ENCODE data around the gene HOXB5.

Gene HOXB5

GRCh38 chr17:48567646-48568354 lies 25.8 kb downstream of the HOXB5 start:
- H3K27me3 ChIP-seq (ENCODE audit: low read depth, low read length): no peaks in the 10 kb centered on the region
- no peak overlapping the region for H3K27ac ChIP-seq (ENCODE audit: low read length)
- H3K4me3 ChIP-seq (ENCODE audit: low read length): no peak overlapping the region
- peaks cover 48% of the 10 kb centered on the region for H3K36me3 ChIP-seq (replicated peaks; ENCODE audit: low read depth, low read length)
- TF ChIP-seq EZH2phosphoT487 (IDR thresholded peaks at IDR 0.05; ENCODE audit: low read depth) (no peak), CTCF (IDR thresholded peaks at IDR 0.05; ENCODE audit: low read depth, low read length) (no peak)
- no peak overlapping the region for H3K9ac ChIP-seq (ENCODE audit: low read length)
- H4K20me1 ChIP-seq (ENCODE audit: insufficient read depth, low read length): peaks cover 4% of the 10 kb centered on the region; the same call in 1 of the 2 replicates
- H3K9me3 ChIP-seq (ENCODE audit: insufficient read depth, low read length): no peaks in the 10 kb centered on the region
- no peak overlapping the region for H3K4me2 ChIP-seq (ENCODE audit: low read length)
- H2AFZ ChIP-seq (ENCODE audit: low read depth, low read length): no peak overlapping the region
- peaks cover 48% of the 10 kb centered on the region for H3K79me2 ChIP-seq (ENCODE audit: low read length)
- H3K4me1 ChIP-seq (ENCODE audit: low read length): peaks cover 20% of the 10 kb centered on the region

- no peaks in the 10 kb centered on the region for H3K27me3 ChIP-seq (ENCODE audit: low read depth, low read length)
- H2AFZ ChIP-seq (ENCODE audit: low read depth, low read length): no peak overlapping the region
- no peak overlapping the region for H3K4me3 ChIP-seq (ENCODE audit: low read length)
- H3K4me1 ChIP-seq (ENCODE audit: low read length): peaks cover 26% of the 10 kb centered on the region
- peaks cover 4% of the 10 kb centered on the region; the same call in 1 of the 2 replicates for H4K20me1 ChIP-seq (ENCODE audit: insufficient read depth, low read length)
- H3K9me3 ChIP-seq (ENCODE audit: insufficient read depth, low read length): no peaks in the 10 kb centered on the region
- H3K4me2 ChIP-seq (ENCODE audit: low read length): no peak overlapping the region
- no peak overlapping the region for H3K9ac ChIP-seq (ENCODE audit: low read length)
- H3K79me2 ChIP-seq (ENCODE audit: low read length): peaks cover 54% of the 10 kb centered on the region
- TF ChIP-seq CTCF (IDR thresholded peaks at IDR 0.05; ENCODE audit: low read depth, low read length) (no peak), EZH2phosphoT487 (IDR thresholded peaks at IDR 0.05; ENCODE audit: low read depth) (no peak)
- peaks cover 44% of the 10 kb centered on the region for H3K36me3 ChIP-seq (replicated peaks; ENCODE audit: low read depth, low read length)
- no peak overlapping the region for H3K27ac ChIP-seq (ENCODE audit: low read length)
Observed at GRCh38 chr17:48567209-48567608, 26.4 kb downstream of the HOXB5 start.

GRCh38 chr17:48566717-48567116 lies 26.9 kb downstream of the HOXB5 start:
- TF ChIP-seq CTCF (IDR thresholded peaks at IDR 0.05; ENCODE audit: low read depth, low read length) (no peak), EZH2phosphoT487 (IDR thresholded peaks at IDR 0.05; ENCODE audit: low read depth) (no peak)
- H3K4me2 ChIP-seq (ENCODE audit: low read length): no peak overlapping the region
- no peaks in the 10 kb centered on the region for H3K9me3 ChIP-seq (ENCODE audit: insufficient read depth, low read length)
- no peak overlapping the region for H2AFZ ChIP-seq (ENCODE audit: low read depth, low read length)
- H4K20me1 ChIP-seq (ENCODE audit: insufficient read depth, low read length): peaks cover under 1% of the 10 kb centered on the region; the same call in 1 of the 2 replicates
- peaks cover 31% of the 10 kb centered on the region for H3K4me1 ChIP-seq (ENCODE audit: low read length)
- H3K79me2 ChIP-seq (ENCODE audit: low read length): peaks cover 55% of the 10 kb centered on the region
- H3K36me3 ChIP-seq (replicated peaks; ENCODE audit: low read depth, low read length): peaks cover 39% of the 10 kb centered on the region
- no peak overlapping the region for H3K9ac ChIP-seq (ENCODE audit: low read length)
- no peak overlapping the region for H3K27ac ChIP-seq (ENCODE audit: low read length)
- no peaks in the 10 kb centered on the region for H3K27me3 ChIP-seq (ENCODE audit: low read depth, low read length)
- H3K4me3 ChIP-seq (ENCODE audit: low read length): no peak overlapping the region

GRCh38 chr17:48565925-48566710 lies 27.5 kb downstream of the HOXB5 start:
- no peak overlapping the region for H2AFZ ChIP-seq (ENCODE audit: low read depth, low read length)
- TF ChIP-seq EZH2phosphoT487 (IDR thresholded peaks at IDR 0.05; ENCODE audit: low read depth): no peak
- TF ChIP-seq CTCF (IDR thresholded peaks at IDR 0.05; ENCODE audit: low read depth, low read length): no peak
- H3K79me2 ChIP-seq (ENCODE audit: low read length): peaks cover 59% of the 10 kb centered on the region
- no peak overlapping the region for H3K4me2 ChIP-seq (ENCODE audit: low read length)
- H3K9ac ChIP-seq (ENCODE audit: low read length): no peak overlapping the region
- peaks cover 40% of the 10 kb centered on the region for H3K36me3 ChIP-seq (replicated peaks; ENCODE audit: low read depth, low read length)
- H3K9me3 ChIP-seq (ENCODE audit: insufficient read depth, low read length): no peaks in the 10 kb centered on the region
- H3K4me3 ChIP-seq (ENCODE audit: low read length): no peak overlapping the region
- no peak overlapping the region for H3K27ac ChIP-seq (ENCODE audit: low read length)
- H3K27me3 ChIP-seq (ENCODE audit: low read depth, low read length): no peaks in the 10 kb centered on the region
- no peaks in the 10 kb centered on the region for H4K20me1 ChIP-seq (ENCODE audit: insufficient read depth, low read length)
- H3K4me1 ChIP-seq (ENCODE audit: low read length): peaks cover 37% of the 10 kb centered on the region
